ENCODE data around the gene LBX2. TPM values are rescaled to one million over a fixed set of nuclear protein-coding genes. Genes with fewer than 3 reads are reported as not detected.

LBX2 gene
- 1.1 TPM for total RNA-seq

GRCh38 chr2:74499267-74499939, at the start of gene LBX2:
TSS of gene LBX2 (minus strand) at chr2:74499603. CDS start at chr2:74499537, 66 bp downstream.

GRCh38 chr2:74529357-74530238, 30.2 kb upstream of the LBX2 start, which contains the start of the genes AUP1 and HTRA2:
TSS of gene AUP1 (minus strand) at chr2:74529706. CDS start at chr2:74529629, 77 bp downstream.
TSS of gene HTRA2 (plus strand) at chr2:74529933. CDS start at chr2:74530007, 74 bp downstream.

GRCh38 chr2:74525717-74526648, 26.6 kb upstream of the LBX2 start, which contains the start of gene DQX1:
TSS of gene DQX1 (minus strand) at chr2:74526231. CDS start at chr2:74525729, 502 bp downstream.

GRCh38 chr2:74514368-74515270, 15.2 kb upstream of the LBX2 start, which contains the start of gene TLX2:
TSS of gene TLX2 (plus strand) at chr2:74514450. CDS start at chr2:74514807, 357 bp downstream.

GRCh38 chr2:74507145-74507925, 7.9 kb upstream of the LBX2 start, which contains the start of gene PCGF1:
TSS of gene PCGF1 (minus strand) at chr2:74507695. CDS start at chr2:74507668, 27 bp downstream.

GRCh38 chr2:74482801-74483674, 16.4 kb downstream of the LBX2 start, which contains the start of the genes CCDC142 and TTC31:
TSS of gene CCDC142 (minus strand) at chr2:74482998. CDS start at chr2:74482837, 161 bp downstream.
TSS of gene TTC31 (plus strand) at chr2:74483081. CDS start at chr2:74483096, 15 bp downstream.

GRCh38 chr2:74472086-74472944, 27.1 kb downstream of the LBX2 start, which contains the start of gene MRPL53:
TSS of gene MRPL53 (minus strand) at chr2:74472680. CDS start at chr2:74472660, 20 bp downstream.

GRCh38 chr2:74458132-74458937, 41.1 kb downstream of the LBX2 start, which contains the start of gene WBP1:
TSS of gene WBP1 (plus strand) at chr2:74458438. CDS start at chr2:74458603, 165 bp downstream.

GRCh38 chr2:74454654-74455511, 44.5 kb downstream of the LBX2 start, which contains the start of gene INO80B:
TSS of gene INO80B (plus strand) at chr2:74455087. CDS start at chr2:74455117, 30 bp downstream.

Other genes with a start within 250 kb of the LBX2 start
- gene SLC4A5, start 156.2 kb downstream of the LBX2 start, total RNA-seq = 8.4 TPM
- 111 TPM for gene DCTN1, start 119.3 kb downstream of the LBX2 start, total RNA-seq
- 3.7 TPM for gene C2orf81, start 78.0 kb downstream of the LBX2 start, total RNA-seq
- 20.8 TPM for gene WDR54, start 77.9 kb downstream of the LBX2 start, total RNA-seq
- gene RTKN, start 57.7 kb downstream of the LBX2 start, total RNA-seq = 55.7 TPM
- gene INO80B, start 44.5 kb downstream of the LBX2 start, total RNA-seq = 22.7 TPM
- gene WBP1, start 41.2 kb downstream of the LBX2 start, total RNA-seq = 59.0 TPM
- 48.1 TPM for gene MOGS, start 34.2 kb downstream of the LBX2 start, total RNA-seq
- 38.5 TPM for gene MRPL53, start 26.9 kb downstream of the LBX2 start, total RNA-seq
- gene CCDC142, start 16.6 kb downstream of the LBX2 start, total RNA-seq = 31.2 TPM
- gene TTC31, start 16.5 kb downstream of the LBX2 start, total RNA-seq = 28.2 TPM
- gene PCGF1, start 8.1 kb upstream of the LBX2 start, total RNA-seq = 8.9 TPM
- not detected for gene TLX2, start 14.8 kb upstream of the LBX2 start, total RNA-seq
- gene DQX1, start 26.6 kb upstream of the LBX2 start, total RNA-seq = not detected
- 68.7 TPM for gene AUP1, start 30.1 kb upstream of the LBX2 start, total RNA-seq
- 33.0 TPM for gene HTRA2, start 30.3 kb upstream of the LBX2 start, total RNA-seq
- 10.0 TPM for gene LOXL3, start 54.3 kb upstream of the LBX2 start, total RNA-seq
- 10.5 TPM for gene DOK1, start 55.1 kb upstream of the LBX2 start, total RNA-seq
- gene M1AP, start 148.7 kb upstream of the LBX2 start, total RNA-seq = 0.47 TPM
- 4.0 TPM for gene SEMA4F, start 154.6 kb upstream of the LBX2 start, total RNA-seq

Data from metanephros (tissue), 1 donor.